Vagina (tissue), 2 donors: Measurements from ENCODE around the gene LHPP.

Experiments used
- CTCF ChIP-seq, 3 experiments: fragments of 450-650 bp in 2 of 3; fragments of 200-600 bp in 1 of 3; sonication (generic) in 1 of 3; IDR thresholded peaks; one replicate each; pipeline ENCODE4 v1.5.1; 2017 to 2019; ENCODE audit warnings: antibody characterized with exemption in 3 of 3, mild to moderate bottlenecking in 2 of 3, moderate library complexity in 2 of 3
- POLR2A ChIP-seq, 2 donors: fragments of 450-650 bp; IDR thresholded peaks; one replicate each; pipeline ENCODE4 v1.6.1; 2017; ENCODE audit warnings: antibody characterized with exemption in 2 of 2, mild to moderate bottlenecking in 2 of 2, moderate library complexity in 2 of 2

- TF ChIP-seq POLR2A (IDR thresholded peaks at IDR 0.05) (no peak), CTCF (IDR thresholded peaks at IDR 0.05) (no peak)
Measured at GRCh38 chr10:124480860-124481259, 19.2 kb downstream of the LHPP start.
